ENCODE results near the gene CCND1. TPM values are rescaled to one million over a fixed set of nuclear protein-coding genes. Genes with fewer than 3 reads are reported as not detected.
A peak's percentile ranks its signal among the peaks of the same experiment; 100 is the strongest.

CCND1 gene
- total RNA-seq, 1 experiment from 2014 or later = 2,517 TPM

DNA sequence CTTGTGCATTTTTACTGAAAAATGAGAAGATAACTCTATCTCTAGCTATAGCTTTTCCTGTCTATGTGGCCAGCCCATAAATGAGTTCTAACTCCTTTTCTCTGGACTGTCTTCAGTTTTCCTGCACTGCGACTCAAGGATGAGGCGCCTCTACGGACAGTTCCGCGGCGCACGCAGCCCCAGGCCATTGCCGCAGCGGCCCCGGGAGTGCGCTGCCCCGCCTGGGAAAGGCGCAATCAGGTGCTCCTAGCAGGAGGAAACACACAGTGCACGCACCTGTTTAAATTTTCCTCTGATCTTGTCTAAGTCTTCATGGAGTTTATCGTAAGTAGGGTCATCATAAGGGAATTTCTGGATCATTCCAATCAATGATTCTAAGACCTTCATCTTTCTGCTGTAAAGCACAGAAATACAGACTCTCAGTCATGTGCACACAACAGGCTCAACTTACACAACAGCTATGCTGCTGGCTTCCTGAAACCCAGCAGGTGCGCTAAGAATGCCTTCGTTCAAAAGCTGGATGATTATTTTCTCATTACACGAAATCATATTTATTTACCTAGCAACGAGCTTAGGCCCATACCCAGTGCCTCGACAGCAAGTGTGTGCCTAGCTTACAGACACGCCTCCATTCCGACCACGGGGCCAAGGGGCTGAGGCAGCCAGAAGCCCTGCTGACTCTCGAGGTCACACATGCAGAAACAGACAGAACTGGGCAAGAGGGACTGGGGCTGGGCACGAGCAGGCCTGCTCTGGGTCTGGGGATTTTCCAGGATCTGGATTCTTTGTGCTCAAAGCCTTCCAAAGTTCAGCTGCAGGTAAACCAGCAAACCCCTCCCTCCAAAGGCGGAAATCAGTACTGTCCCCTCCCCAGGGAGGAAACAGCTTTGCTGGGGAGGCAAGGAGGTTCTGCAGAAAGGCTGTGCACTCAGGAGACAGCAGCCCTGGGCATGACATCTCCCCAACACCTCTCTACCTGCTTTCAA lies 27.0 kb downstream of the CCND1 start:
- Histone ChIP-seq H3K36me3 (ENCODE audit: insufficient read depth, low read length, poor library complexity, severe bottlenecking) (peaks cover 37% of the 10 kb centered on the region), H3K4me1 (ENCODE audit: insufficient read depth, low read length, poor library complexity, severe bottlenecking) (peaks cover 36% of the 10 kb centered on the region), H3K9me3 (ENCODE audit: low read depth, low read length, poor library complexity, severe bottlenecking) (no peaks in the 10 kb centered on the region), H3K27me3 (replicated peaks; ENCODE audit: insufficient read depth, low read depth, low read length, poor library complexity) (no peaks in the 10 kb centered on the region), H3K4me3 (ENCODE audit: low read depth, low read length, poor library complexity, severe bottlenecking) (no peak overlapping the region), H3K27ac (ENCODE audit: low read depth, low read length, poor library complexity, severe bottlenecking) (peak overlapping the region; percentile 76)
- ChIA-PET POLR2A (ENCODE audit: low non-redundant PET) (no interaction called here), CTCF (interaction anchor here (3.9 kb wide), 1 partner anchor 567 kb away, joined by 27 read pairs; no protein-coding TSS in a partner anchor)
- TF ChIP-seq CTCF (conservative IDR thresholded peaks at IDR 0.05; ENCODE audit: low read depth, low read length) (no peak), EZH2 (IDR thresholded peaks at IDR 0.05; ENCODE audit: borderline replicate concordance, low read depth, low read length, poor library complexity, severe bottlenecking) (no peak)
- no TSS peak for BruUV-seq (replicated peaks)
- peak; percentile 52 for DNase-seq (ENCODE audit: low spot score)
- intact Hi-C loops (cut with micrococcal nuclease; ENCODE audit: unreplicated experiment) = no loop called here

DNA sequence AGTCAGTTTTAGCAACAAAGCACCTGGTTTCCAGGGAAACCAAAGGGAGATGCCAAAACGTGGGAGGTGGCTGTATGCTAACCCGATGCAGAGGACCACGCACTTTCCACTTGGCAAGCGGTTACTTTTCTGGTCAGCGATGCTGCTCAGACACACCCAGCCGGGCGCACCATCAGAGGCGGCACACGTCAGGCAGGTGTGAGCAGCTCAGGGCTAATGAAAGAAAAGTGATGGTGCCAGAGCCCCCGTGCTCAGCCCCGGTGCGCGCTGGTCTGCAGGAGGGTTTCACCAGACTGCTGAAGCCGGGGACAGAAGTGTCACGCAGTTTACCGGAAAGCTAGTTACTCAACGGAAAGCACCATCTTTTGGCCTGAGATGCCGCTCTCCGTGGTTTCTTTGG lies 28.5 kb downstream of the CCND1 start:
- Histone ChIP-seq H3K36me3 (ENCODE audit: insufficient read depth, low read length, poor library complexity, severe bottlenecking) (peaks cover 43% of the 10 kb centered on the region), H3K4me3 (ENCODE audit: low read depth, low read length, poor library complexity, severe bottlenecking) (no peak overlapping the region), H3K27me3 (replicated peaks; ENCODE audit: insufficient read depth, low read depth, low read length, poor library complexity) (no peaks in the 10 kb centered on the region), H3K9me3 (ENCODE audit: low read depth, low read length, poor library complexity, severe bottlenecking) (no peaks in the 10 kb centered on the region), H3K27ac (ENCODE audit: low read depth, low read length, poor library complexity, severe bottlenecking) (peak overlapping the region; percentile 69), H3K4me1 (ENCODE audit: insufficient read depth, low read length, poor library complexity, severe bottlenecking) (peaks cover 50% of the 10 kb centered on the region)
- POLR2A ChIA-PET (ENCODE audit: low non-redundant PET) = interaction anchor here (0.6 kb wide), 2 partner anchors 348 to 901 kb away, joined by 3 to 4 read pairs; no protein-coding TSS in a partner anchor
- no TSS peak for BruUV-seq (replicated peaks)
- no peak for DNase-seq (ENCODE audit: low spot score)
- CTCF ChIA-PET = interaction anchor here (0.6 to 3.9 kb wide), 3 partner anchors 9 to 568 kb away, joined by 6 to 27 read pairs (median 7); partner anchors contain the start of gene MYEOV
- TF ChIP-seq EZH2 (IDR thresholded peaks at IDR 0.05; ENCODE audit: borderline replicate concordance, low read depth, low read length, poor library complexity, severe bottlenecking) (no peak), CTCF (conservative IDR thresholded peaks at IDR 0.05; ENCODE audit: low read depth, low read length) (no peak)
- intact Hi-C loops (cut with micrococcal nuclease; ENCODE audit: unreplicated experiment) = no loop called here

- Histone ChIP-seq H3K4me1 (ENCODE audit: insufficient read depth, low read length, poor library complexity, severe bottlenecking) (peaks cover 50% of the 10 kb centered on the region), H3K27me3 (replicated peaks; ENCODE audit: insufficient read depth, low read depth, low read length, poor library complexity) (no peaks in the 10 kb centered on the region), H3K27ac (ENCODE audit: low read depth, low read length, poor library complexity, severe bottlenecking) (peak overlapping the region; percentile 69), H3K9me3 (ENCODE audit: low read depth, low read length, poor library complexity, severe bottlenecking) (no peaks in the 10 kb centered on the region), H3K36me3 (ENCODE audit: insufficient read depth, low read length, poor library complexity, severe bottlenecking) (peaks cover 40% of the 10 kb centered on the region), H3K4me3 (ENCODE audit: low read depth, low read length, poor library complexity, severe bottlenecking) (no peak overlapping the region)
- ChIA-PET CTCF (interaction anchor here (0.6 to 3.9 kb wide), 9 partner anchors 11 to 569 kb away, joined by 3 to 27 read pairs (median 3); partner anchors contain the start of gene MYEOV), POLR2A (ENCODE audit: low non-redundant PET) (interaction anchor here (0.5 kb wide), 1 partner anchor 464 kb away, joined by 3 read pairs; no protein-coding TSS in a partner anchor)
- TF ChIP-seq CTCF (conservative IDR thresholded peaks at IDR 0.05; ENCODE audit: low read depth, low read length) = peak; percentile 99
- no peak for TF ChIP-seq EZH2 (IDR thresholded peaks at IDR 0.05; ENCODE audit: borderline replicate concordance, low read depth, low read length, poor library complexity, severe bottlenecking)
- intact Hi-C loops (cut with micrococcal nuclease; ENCODE audit: unreplicated experiment) = loop anchor here (2.0 kb wide), 1 partner anchor 570 kb away; no protein-coding TSS in a partner anchor
- no TSS peak for BruUV-seq (replicated peaks)
- DNase-seq (ENCODE audit: low spot score) = peak; percentile 96
Observed at GRCh38 chr11:69670158-69670845, 29.3 kb downstream of the CCND1 start.

Measured in A673 (cell line).